ENCODE results near the gene LRRC36.

LRRC36 gene

GRCh38 chr16:67428146-67428731 lies 101.6 kb downstream of the LRRC36 start:
- DNase-seq, result peak; percentile 31

DNA sequence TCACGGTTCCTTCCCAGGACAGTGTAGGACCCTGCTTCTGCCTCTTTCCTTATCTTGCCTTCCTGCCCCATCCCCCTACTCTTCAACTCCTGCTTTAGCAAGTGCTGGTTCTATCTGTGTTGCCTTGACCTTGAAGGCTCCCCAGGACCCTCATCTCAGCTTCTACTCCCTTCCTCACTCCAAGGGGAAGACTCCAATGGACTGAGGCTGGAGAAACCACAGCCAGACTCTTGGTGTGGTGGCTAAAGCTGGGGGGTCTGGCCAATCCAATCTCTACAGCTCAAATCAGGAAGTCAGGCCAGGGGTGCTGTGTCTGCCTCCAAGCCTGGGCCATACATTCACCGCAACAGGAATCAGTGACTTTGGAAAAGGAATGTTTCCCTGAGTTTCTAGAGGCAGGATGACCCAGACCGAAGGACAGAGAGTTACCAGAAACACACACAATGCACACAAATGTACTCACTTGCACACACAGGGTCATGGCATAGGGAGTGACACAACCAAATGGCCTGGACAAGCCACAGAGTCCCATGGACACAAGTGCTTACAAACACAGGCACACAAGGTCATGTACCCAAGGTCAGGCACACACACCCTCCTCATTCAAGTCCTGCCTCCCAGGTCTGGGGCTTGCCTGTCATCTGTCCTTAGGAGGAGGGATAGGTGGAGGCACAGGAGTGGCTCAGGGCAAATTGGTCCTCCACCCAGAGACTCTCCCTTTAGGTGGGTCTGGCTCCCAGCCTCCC lies 102.6 kb downstream of the LRRC36 start:
- DNase-seq, result no peak

DNA sequence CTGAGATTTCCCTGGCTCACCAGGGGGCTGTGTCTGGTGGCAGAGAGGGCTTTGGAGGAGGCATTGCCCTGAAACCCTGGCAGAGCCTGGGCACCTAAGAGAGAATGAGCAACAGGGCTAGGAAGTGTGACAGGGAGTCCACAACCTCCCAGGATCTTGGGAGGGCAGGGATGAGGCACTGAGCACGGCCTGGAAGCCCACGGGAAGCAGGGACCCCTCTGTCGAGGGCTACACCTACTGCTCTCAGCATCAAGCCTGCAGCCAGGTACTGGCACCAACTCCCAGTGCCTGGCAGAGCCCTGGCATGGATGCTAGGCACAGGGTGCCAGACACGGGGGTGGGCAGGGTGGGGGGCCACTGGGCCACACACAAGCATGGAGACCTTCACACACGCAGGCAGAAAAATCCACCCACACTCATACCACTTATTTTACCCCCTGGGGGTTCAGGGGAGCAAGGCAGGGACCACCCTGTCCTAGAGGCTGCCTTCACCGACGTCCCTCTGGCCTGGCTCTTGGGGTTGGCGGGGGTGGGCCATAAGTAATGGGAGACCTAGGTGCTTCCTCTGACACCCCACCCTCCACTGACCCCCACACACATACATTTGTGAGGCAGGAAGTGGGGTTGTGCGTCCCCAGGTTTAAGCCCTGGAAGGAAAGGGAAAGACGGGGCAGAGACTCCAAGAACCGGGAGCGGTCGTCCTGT lies 103.3 kb downstream of the LRRC36 start:
- no peak for DNase-seq

DNA sequence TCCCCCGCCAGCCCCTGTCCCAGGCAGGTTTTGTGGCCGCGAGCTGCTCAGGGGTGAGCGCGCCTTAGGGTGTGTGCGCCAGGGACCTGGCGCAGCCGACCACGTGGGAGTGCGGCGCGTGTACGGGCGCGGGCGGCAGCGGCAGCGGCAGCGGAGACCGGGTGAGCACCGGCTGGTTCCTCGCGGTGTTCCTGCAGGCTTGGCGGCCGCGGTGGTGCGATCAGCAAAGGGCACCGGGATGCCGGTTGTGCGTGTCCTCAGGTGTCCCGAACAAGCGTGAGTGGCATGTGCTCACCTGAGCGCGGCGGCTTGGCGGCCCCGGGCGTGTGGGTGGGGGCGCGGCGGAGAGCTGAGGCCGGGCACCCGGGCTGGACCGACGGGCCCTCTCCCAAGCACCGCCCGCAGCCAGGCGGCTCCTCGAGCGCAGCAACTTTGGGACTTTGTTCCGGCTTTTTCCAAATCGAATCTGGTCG lies 103.9 kb downstream of the LRRC36 start:
- DNase-seq, result no peak

DNA sequence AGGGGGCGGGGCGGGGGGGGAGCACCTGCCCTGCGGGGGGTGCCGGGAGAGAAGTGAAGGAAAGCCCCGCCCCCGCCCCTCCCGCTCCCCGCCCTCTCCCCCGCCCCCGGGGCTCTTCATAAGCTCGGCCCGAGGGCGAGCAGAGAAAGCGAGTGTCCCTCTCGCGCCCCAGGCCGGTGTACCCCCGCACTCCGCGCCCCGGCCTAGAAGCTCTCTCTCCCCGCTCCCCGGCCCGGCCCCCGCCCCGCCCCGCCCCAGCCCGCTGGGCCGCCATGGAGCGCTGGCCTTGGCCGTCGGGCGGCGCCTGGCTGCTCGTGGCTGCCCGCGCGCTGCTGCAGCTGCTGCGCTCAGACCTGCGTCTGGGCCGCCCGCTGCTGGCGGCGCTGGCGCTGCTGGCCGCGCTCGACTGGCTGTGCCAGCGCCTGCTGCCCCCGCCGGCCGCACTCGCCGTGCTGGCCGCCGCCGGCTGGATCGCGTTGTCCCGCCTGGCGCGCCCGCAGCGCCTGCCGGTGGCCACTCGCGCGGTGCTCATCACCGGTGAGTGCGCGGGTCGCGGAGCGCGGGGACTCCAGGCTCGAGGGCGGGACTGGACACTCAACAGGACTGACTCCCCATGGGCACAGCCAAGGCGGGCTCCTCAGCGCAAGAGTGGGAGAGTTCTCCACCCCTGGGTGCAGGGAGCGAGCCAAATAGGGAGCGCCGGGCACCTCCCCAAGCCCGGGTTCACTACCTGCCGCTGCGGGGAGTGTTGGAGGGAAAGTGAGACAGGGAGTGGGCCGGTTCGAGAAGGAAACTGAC lies 104.6 kb downstream of the LRRC36 start, which contains the start of gene HSD11B2:
TSS of gene HSD11B2 (plus strand) at position 145 of the 798 bp plus-strand sequence. CDS start at position 273, 128 bp downstream.
- DNase-seq, result peak; percentile 55

- DNase-seq, result no peak
Measured at GRCh38 chr16:67431775-67432505, 105.3 kb downstream of the LRRC36 start.

GRCh38 chr16:67432506-67432890 lies 105.9 kb downstream of the LRRC36 start:
- no peak for DNase-seq

- no peak for DNase-seq
Measured at GRCh38 chr16:67433131-67433719, 106.6 kb downstream of the LRRC36 start.
